Measurements from ENCODE around the gene CARD19. TPM values are rescaled to one million over a fixed set of nuclear protein-coding genes. Genes with fewer than 3 reads are reported as not detected.
A peak's percentile ranks its signal among the peaks of the same experiment; 100 is the strongest.

The CARD19 gene
- total and polyA plus RNA-seq, 8 donors = 4.3 to 20.4 (median 8.1) TPM

DNA sequence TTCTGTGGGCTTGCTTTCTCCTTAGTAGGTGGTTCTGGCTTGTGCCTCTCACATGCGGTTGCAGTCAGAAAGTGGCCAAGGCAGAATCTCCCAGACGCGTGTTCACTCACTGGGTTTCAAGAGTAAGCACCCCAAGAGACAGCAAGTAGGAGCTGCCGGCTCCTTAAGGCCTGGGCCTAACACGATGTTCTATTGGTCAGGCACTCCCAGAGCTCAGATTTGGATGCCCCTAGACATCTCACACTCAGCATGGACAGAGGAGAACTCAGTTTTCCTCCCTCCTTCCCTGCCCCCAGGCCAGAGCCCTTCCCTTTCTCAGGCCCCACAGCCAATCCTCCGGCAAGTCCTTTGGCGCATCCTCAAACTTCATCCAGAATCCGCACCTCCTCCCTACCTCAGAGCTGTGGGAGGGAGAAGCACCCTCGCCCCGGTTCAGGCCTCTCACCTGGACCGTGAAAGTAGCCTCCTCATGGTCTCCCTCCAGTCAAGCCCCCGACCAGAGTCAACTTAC lies 6.5 kb upstream of the CARD19 start:
- FAIRE-seq (no peak), DNase-seq (peak in 1 of 6 donors; percentile 27), ATAC-seq (no peak)
- Histone ChIP-seq H3K27me3 (no peaks in the 10 kb centered on the region), H3K4me1 (no peaks in the 10 kb centered on the region), H3K9me3 (no peaks in the 10 kb centered on the region), H3K27ac (no peak overlapping the region), H3K36me3 (no peaks in the 10 kb centered on the region), H3K4me3 (no peak overlapping the region)
- TF ChIP-seq, protein P1, sequence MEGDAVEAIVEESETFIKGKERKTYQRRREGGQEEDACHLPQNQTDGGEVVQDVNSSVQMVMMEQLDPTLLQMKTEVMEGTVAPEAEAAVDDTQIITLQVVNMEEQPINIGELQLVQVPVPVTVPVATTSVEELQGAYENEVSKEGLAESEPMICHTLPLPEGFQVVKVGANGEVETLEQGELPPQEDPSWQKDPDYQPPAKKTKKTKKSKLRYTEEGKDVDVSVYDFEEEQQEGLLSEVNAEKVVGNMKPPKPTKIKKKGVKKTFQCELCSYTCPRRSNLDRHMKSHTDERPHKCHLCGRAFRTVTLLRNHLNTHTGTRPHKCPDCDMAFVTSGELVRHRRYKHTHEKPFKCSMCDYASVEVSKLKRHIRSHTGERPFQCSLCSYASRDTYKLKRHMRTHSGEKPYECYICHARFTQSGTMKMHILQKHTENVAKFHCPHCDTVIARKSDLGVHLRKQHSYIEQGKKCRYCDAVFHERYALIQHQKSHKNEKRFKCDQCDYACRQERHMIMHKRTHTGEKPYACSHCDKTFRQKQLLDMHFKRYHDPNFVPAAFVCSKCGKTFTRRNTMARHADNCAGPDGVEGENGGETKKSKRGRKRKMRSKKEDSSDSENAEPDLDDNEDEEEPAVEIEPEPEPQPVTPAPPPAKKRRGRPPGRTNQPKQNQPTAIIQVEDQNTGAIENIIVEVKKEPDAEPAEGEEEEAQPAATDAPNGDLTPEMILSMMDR (IDR thresholded peaks at IDR 0.05) = no peak
- WGBS, 2 donors = 91 to 92% methylated on average over 12 of the region's 12 CpGs
- intact Hi-C loops (cut with DNase I) = no loop called here

DNA sequence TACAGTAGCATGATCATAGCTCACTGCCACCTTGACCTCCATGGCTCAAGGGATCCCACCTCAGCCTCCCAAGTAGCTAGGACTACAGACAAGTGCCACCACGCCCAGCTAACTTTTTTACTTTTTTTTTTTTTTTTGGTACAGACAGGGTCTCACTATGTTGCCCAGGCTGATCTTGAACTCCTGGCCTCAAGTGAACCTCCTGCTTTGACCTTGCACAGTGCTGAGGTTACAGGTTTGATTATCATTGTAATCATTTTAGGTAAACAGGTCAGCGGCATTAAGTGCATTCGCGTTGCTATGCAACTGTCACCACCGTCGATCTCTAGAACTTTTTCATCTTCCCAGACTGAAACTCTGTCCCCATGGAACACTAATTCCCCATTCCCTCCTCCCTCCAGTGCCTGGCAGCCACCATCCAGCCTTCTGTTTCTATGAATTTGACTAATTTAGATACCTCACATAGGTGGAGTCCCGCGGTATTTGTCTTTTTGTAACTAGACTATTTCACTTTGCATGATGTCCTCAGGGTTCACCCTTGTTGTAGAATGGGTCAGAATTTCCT lies 5.8 kb upstream of the CARD19 start:
- FAIRE-seq = no peak
- Histone ChIP-seq H3K27ac (no peak overlapping the region), H3K36me3 (no peaks in the 10 kb centered on the region), H3K4me1 (no peaks in the 10 kb centered on the region), H3K9me3 (no peaks in the 10 kb centered on the region), H3K4me3 (no peak overlapping the region), H3K27me3 (no peaks in the 10 kb centered on the region)
- TF ChIP-seq, protein P1 (IDR thresholded peaks at IDR 0.05) = no peak
- peak in 1 of 6 donors; percentile 5 for DNase-seq
- 47 to 51% methylated on average over 8 of the region's 8 CpGs for WGBS, 2 donors
- no peak for ATAC-seq
- intact Hi-C loops (cut with DNase I) = no loop called here

DNA sequence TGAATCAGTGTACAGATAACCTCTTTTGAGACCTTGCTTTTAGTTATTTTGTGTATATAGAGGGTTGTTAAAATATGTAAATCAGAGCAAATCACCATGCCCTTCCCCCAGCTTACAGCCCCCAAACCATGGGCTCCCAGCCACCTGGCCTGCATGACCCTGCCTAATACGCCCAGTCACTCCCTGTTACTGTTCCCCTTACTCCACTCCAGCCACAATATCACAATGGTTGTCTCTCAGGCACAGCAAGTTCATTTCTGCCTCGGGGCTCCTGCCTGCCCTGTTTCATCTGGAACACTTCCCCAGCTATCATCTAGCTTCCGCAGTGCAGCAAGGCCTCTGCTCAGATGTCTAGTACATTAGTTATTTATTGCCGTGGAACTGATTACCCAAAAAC lies 5.0 kb upstream of the CARD19 start:
- WGBS, 2 donors = 84 to 87% methylated on average over 4 of the region's 4 CpGs
- no peaks in the 10 kb centered on the region for H3K4me1 ChIP-seq
- H3K27ac ChIP-seq = no peak overlapping the region
- FAIRE-seq (no peak), DNase-seq (peak in 1 of 6 donors; percentile 39), ATAC-seq (no peak)
- intact Hi-C loops (cut with DNase I) = no loop called here
- no peaks in the 10 kb centered on the region for H3K36me3 ChIP-seq
- H3K27me3 ChIP-seq = no peaks in the 10 kb centered on the region
- H3K9me3 ChIP-seq = no peaks in the 10 kb centered on the region
- no peak overlapping the region for H3K4me3 ChIP-seq
- TF ChIP-seq, protein P1 (IDR thresholded peaks at IDR 0.05) = no peak

DNA sequence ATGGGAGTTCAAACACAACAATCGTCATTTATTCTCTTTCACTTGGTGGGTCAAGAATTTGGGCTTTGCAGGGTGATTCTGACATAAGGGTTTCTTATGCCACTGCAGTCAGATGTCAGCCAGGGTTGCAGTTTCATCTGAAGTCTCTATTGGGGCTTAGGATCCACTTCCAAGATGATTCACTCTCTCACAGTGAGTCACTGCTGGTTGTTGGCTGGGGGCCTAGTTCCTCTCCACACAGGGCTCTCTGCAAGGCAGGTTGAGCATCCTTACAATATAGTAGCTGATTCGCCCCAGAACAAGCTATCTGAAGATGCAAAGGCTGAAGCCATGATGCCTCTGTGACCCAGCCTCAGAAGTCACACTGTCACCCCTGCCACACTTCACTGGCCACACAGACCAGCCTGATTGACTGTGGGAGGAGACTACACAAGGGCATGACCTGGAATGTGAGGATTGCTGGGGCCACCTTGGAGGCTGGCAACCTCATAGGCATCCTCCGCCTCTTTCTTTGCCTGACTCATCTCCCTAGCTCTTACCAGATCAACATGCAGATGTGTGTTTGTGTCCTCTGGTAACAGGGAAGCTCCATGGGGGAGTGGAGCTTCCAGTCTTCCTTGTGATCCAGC lies 4.5 kb upstream of the CARD19 start:
- no peaks in the 10 kb centered on the region for H3K4me1 ChIP-seq
- no peak overlapping the region for H3K27ac ChIP-seq
- ATAC-seq = no peak
- no peak for FAIRE-seq
- WGBS, 2 donors = 67 to 80% methylated on average over 3 of the region's 3 CpGs
- no peaks in the 10 kb centered on the region for H3K9me3 ChIP-seq
- DNase-seq = peak in 1 of 6 donors; percentile 50
- no peak overlapping the region for H3K4me3 ChIP-seq
- intact Hi-C loops (cut with DNase I) = no loop called here
- H3K36me3 ChIP-seq = no peaks in the 10 kb centered on the region
- TF ChIP-seq, protein P1 (IDR thresholded peaks at IDR 0.05) = no peak
- H3K27me3 ChIP-seq = no peaks in the 10 kb centered on the region

Data from pancreas (tissue), 10 donors.